Heart left ventricle (tissue), 16 donors: ENCODE results near the gene SEZ6L. TPM values are rescaled to one million over a fixed set of nuclear protein-coding genes. Genes with fewer than 3 reads are reported as not detected.

ENCODE experiments used
- ATAC-seq, 4 donors: fragments of 200-7000 bp; cut with Tn5 transposase; one replicate each; pipeline ENCODE4 v1.9.1; 2020 to 2022; ENCODE audit warnings: moderate library complexity in 4 of 4, mild to moderate bottlenecking in 3 of 4, moderate number of reproducible peaks in 1 of 4
- DNase-seq, 5 donors: peaks; one replicate each; pipeline ENCODE4 v3.0.0-alpha.2; 2020
- H3K27ac ChIP-seq, 12 donors: fragments of 200-600 bp; sonication (generic) in 4 of 12; one replicate each; pipeline versions ENCODE4 v1.5.0 to v1.8.0; 2016 to 2022; ENCODE audit warnings: mild to moderate bottlenecking in 2 of 12
- H3K27me3 ChIP-seq, 9 donors: fragments of 200-600 bp; sonication (generic) in 2 of 9; one replicate each; pipeline versions ENCODE4 v1.5.1 to v1.8.0; 2016 to 2022; ENCODE audit warnings: mild to moderate bottlenecking in 3 of 9
- H3K36me3 ChIP-seq, 9 donors: fragments of 200-600 bp; sonication (generic) in 2 of 9; one replicate each; pipeline versions ENCODE4 v1.5.0 to v1.8.0; 2018 to 2022; ENCODE audit warnings: mild to moderate bottlenecking in 2 of 9
- H3K4me1 ChIP-seq, 12 donors: fragments of 200-600 bp; sonication (generic) in 4 of 12; one replicate each; pipeline versions ENCODE4 v1.5.0 to v1.8.0; 2016 to 2022; ENCODE audit warnings: mild to moderate bottlenecking in 3 of 12
- H3K4me3 ChIP-seq, 12 donors: fragments of 200-600 bp; sonication (generic) in 4 of 12; one replicate each; pipeline versions ENCODE4 v1.5.0 to v1.8.0; 2017 to 2022; ENCODE audit warnings: mild to moderate bottlenecking in 9 of 12, moderate library complexity in 4 of 12
- H3K9me3 ChIP-seq, 12 donors: fragments of 200-600 bp; sonication (generic) in 4 of 12; one replicate each; pipeline versions ENCODE4 v1.5.0 to v1.8.0; 2016 to 2022; ENCODE audit warnings: mild to moderate bottlenecking in 1 of 12
- CTCF ChIP-seq, 12 donors: fragments of 200-600 bp; sonication (generic) in 4 of 12; IDR thresholded peaks; one replicate each; pipeline versions ENCODE4 v1.5.0 to v1.8.0; 2018 to 2022; ENCODE audit warnings: antibody characterized with exemption in 12 of 12, mild to moderate bottlenecking in 5 of 12
- POLR2A ChIP-seq, 2 donors: fragments of 450-650 bp; IDR thresholded peaks; one replicate each; pipeline ENCODE4 v1.6.1; 2017; ENCODE audit warnings: antibody characterized with exemption in 2 of 2, mild to moderate bottlenecking in 2 of 2, moderate library complexity in 2 of 2
- WGBS, 4 donors: extraction: QIAGEN DNeasy Blood & Tissue Kit in 2 of 4; methylation state at CpG; one replicate each; pipeline versions ENCODE4 v1.1.5 to v1.1.7; 2013 to 2018; 5-methylcytosine and 5-hydroxymethylcytosine counted together
- intact Hi-C, 10 donors: fragments of 100-400 bp; cut with DNase I; formaldehyde crosslinking; loops; one replicate each; pipeline versions ENCODE4 v1.11.1 to v1.14.2; 2022
- polyA plus RNA-seq, 2 donors: library from polyadenylated mRNA; stranded (reverse); fragments of 200-250 nt; gene quantifications; one replicate each; pipeline ENCODE4 v1.2.3, GENCODE V29; 2013
- total RNA-seq, 9 donors: library from RNA; depleted of rRNA in 2 of 9; stranded (reverse); fragments of >200 nt in 2 of 9; fragmentation: NEBNext Ultra II Directional in 3 of 9; extraction: Animal tissue kit (Norgen Biotek cat#: 25700) in 3 of 9; gene quantifications; one replicate each; pipeline versions ENCODE4 v1.1.0 to v1.2.4, GENCODE V29; 2016 to 2023
- donor health status: ischemic (EF 13 %, LVEDD 7.1; RV severe dilation, severe dysfunction).
- donor health status: healthy with polysubstance abuse.
- donor health status: DM: no; HTN: yes; CAD: no.
- donor health status: DM: no; HTN: no; CAD: no.
- donor health status: ischemic (EF 25% LVEDD 6.9; RV normal size, moderate dysfunction).
- donor health status: ischemic (EF 25% LVEDD 5.7; RV mildly dilated, moderate dysfunction).
- donor health status: healthy.
- donor health status: DM: yes; HTN: yes; CAD: no.
- donor health status: ischemic (EF 35%, LVEDD 5.7; RV mildly dilated, moderate dysfunction).
- donor health status: nonischemic (EF 11% LVEDD 7.7; RV severe dilation, severe dysfunction).
- donor health status: DM: yes; HTN: yes; CAD: no.
- donor health status: PGD.
- donor health status: ischemic (EF 29% LVEDD 5.4; RV normal size, mild dysfunction).
- donor health status: nonischemic (EF 23%, LVEDD 6.1; RV moderate dilation, normal function).

The SEZ6L gene
- total and polyA plus RNA-seq, 11 donors, result 0.04 to 1.6 (median 0.17) TPM; not detected in 2

GRCh38 chr22:26286091-26286820, 117.0 kb downstream of the SEZ6L start:
- H3K36me3 ChIP-seq, result no peaks in the 10 kb centered on the region
- TF ChIP-seq POLR2A (IDR thresholded peaks at IDR 0.05) (no peak), CTCF (IDR thresholded peaks at IDR 0.05) (no peak)
- WGBS, 4 donors, result 70 to 75% (median 71%) methylated on average over 10 of the region's 10 CpGs
- intact Hi-C loops, result no loop called here
- DNase-seq (no peak), ATAC-seq (no peak)
- peaks cover 0 to 27% (median 2%) of the 10 kb centered on the region in 9 donors for H3K27me3 ChIP-seq
- no peaks in the 10 kb centered on the region for H3K4me1 ChIP-seq
- no peak overlapping the region for H3K27ac ChIP-seq
- no peaks in the 10 kb centered on the region for H3K9me3 ChIP-seq
- H3K4me3 ChIP-seq, result no peak overlapping the region

GRCh38 chr22:26287382-26288225, 118.3 kb downstream of the SEZ6L start:
- H3K9me3 ChIP-seq, result no peaks in the 10 kb centered on the region
- intact Hi-C loops, result no loop called here
- no peaks in the 10 kb centered on the region for H3K36me3 ChIP-seq
- H3K4me3 ChIP-seq, result no peak overlapping the region
- no peaks in the 10 kb centered on the region for H3K4me1 ChIP-seq
- H3K27me3 ChIP-seq, result peaks cover 0 to 22% (median 2%) of the 10 kb centered on the region in 9 donors
- WGBS, 4 donors, result 76 to 87% (median 86%) methylated on average over 7 of the region's 7 CpGs
- H3K27ac ChIP-seq, result no peak overlapping the region
- DNase-seq (no peak), ATAC-seq (no peak)
- TF ChIP-seq POLR2A (IDR thresholded peaks at IDR 0.05) (no peak), CTCF (IDR thresholded peaks at IDR 0.05) (no peak)

- Histone ChIP-seq H3K9me3 (no peaks in the 10 kb centered on the region), H3K27ac (no peak overlapping the region), H3K4me1 (no peaks in the 10 kb centered on the region), H3K27me3 (peaks cover 0 to 10% (median 0%) of the 10 kb centered on the region in 9 donors), H3K4me3 (no peak overlapping the region), H3K36me3 (no peaks in the 10 kb centered on the region)
- intact Hi-C loops, result no loop called here
- DNase-seq, result no peak
- 63 to 71% (median 68%) methylated on average over 13 of the region's 13 CpGs for WGBS, 4 donors
- no peak for ATAC-seq
- TF ChIP-seq CTCF (IDR thresholded peaks at IDR 0.05), result no peak
- TF ChIP-seq POLR2A (IDR thresholded peaks at IDR 0.05), result no peak
Observed at GRCh38 chr22:26289611-26290101, 120.4 kb downstream of the SEZ6L start.
